Activated naive CD4-positive, alpha-beta T cell treated with anti-CD3 and anti-CD28 coated beads, Interleukin-2, amount 50 U/mL, for 24 hours (primary cell): Measurements from ENCODE around the gene ZNF106.

ENCODE experiments used
- H3K27ac Mint-ChIP-seq: one replicate; pipeline ENCODE4 v1.8.0; 2021; ENCODE audit warnings: mild to moderate bottlenecking, mixed read lengths
- H3K27me3 Mint-ChIP-seq: one replicate; pipeline ENCODE4 v1.8.0; 2021; ENCODE audit warnings: mixed read lengths
- H3K36me3 Mint-ChIP-seq: one replicate; pipeline ENCODE4 v1.8.0; 2021; ENCODE audit warnings: mixed read lengths
- H3K4me1 Mint-ChIP-seq: one replicate; pipeline ENCODE4 v1.8.0; 2021; ENCODE audit warnings: mixed read lengths
- H3K4me3 Mint-ChIP-seq: one replicate; pipeline ENCODE4 v1.8.0; 2021; ENCODE audit warnings: mild to moderate bottlenecking, mixed read lengths
- H3K9me3 Mint-ChIP-seq: one replicate; pipeline ENCODE4 v1.8.0; 2021; ENCODE audit warnings: mixed read lengths

Gene ZNF106

DNA sequence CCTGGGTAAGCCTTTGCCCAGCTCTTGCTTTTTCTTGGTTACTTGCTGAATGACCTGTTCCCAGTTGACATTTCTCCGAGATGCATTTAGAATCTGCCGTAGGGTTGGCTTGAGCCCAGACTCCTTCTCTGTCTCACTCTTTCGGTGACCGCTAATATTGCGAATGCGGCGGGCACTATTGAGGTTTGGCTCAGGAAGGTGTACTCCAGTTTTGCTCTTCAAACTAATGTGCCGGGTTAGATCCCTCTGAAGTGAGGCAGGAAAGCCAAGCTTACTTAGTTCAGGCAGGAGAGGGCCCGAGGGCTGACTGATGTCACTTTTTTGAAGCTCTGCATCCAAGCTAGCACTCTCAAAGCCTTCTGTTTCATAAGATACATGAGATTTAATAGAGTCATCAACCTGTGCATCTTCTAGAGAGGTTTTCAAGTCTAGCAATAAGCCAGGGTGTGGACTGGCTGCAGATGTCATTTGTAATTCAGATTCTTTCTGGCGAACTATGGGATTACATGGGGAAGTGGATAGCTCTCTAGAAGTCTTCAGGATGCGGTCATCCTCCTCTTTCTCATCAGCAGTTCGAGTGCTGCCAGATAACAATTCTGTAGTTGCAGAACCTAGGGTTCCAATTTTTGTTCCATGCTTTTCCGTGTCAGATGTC is 41.0 kb downstream of the ZNF106 start:
- no peak overlapping the region for H3K4me3 Mint-ChIP-seq
- H3K4me1 Mint-ChIP-seq = no peaks in the 10 kb centered on the region
- H3K27me3 Mint-ChIP-seq = no peaks in the 10 kb centered on the region
- peaks cover 18% of the 10 kb centered on the region for H3K36me3 Mint-ChIP-seq
- no peaks in the 10 kb centered on the region for H3K9me3 Mint-ChIP-seq
- no peak overlapping the region for H3K27ac Mint-ChIP-seq

DNA sequence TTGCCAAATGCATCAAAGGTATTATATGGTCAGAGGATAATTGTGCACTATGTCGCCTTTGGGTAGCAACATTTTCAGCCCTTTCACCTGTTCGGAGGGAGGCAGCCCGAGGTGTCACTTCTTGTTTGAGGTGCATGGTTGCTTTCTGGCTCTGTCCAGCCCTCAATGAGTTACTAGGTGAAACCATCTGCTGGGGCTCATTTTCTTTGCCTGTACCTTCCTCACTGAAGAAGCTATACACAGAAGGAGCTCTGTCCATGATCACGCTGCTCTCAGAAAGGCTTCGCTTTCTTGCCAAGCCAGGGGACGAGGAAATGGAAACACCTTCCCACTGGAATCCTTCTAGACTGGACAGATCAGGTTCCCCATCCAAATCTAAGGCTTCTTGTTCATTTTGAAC is 42.7 kb downstream of the ZNF106 start:
- Mint-ChIP-seq H3K27ac (no peak overlapping the region), H3K4me1 (no peaks in the 10 kb centered on the region), H3K36me3 (peaks cover 18% of the 10 kb centered on the region), H3K4me3 (no peak overlapping the region), H3K9me3 (no peaks in the 10 kb centered on the region), H3K27me3 (no peaks in the 10 kb centered on the region)

DNA sequence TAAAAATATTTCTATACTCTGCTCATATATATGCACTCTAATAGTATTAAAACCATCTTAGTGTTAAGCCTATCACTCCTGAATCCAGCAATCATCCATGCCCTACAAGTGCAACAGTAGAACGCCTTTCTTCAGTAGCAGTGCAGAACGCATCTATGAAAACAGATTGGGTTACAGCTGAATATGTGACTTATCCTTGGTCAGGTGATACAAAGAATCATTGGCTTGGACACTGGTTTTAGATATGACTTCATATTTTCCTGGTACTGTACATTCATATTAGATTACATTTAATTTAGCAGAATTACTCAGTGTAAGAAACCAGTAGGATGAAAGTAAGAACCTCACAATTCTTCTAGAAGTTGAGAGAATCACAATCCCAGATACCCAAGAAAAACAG is 43.3 kb downstream of the ZNF106 start:
- H3K36me3 Mint-ChIP-seq = peaks cover 18% of the 10 kb centered on the region
- H3K9me3 Mint-ChIP-seq = no peaks in the 10 kb centered on the region

DNA sequence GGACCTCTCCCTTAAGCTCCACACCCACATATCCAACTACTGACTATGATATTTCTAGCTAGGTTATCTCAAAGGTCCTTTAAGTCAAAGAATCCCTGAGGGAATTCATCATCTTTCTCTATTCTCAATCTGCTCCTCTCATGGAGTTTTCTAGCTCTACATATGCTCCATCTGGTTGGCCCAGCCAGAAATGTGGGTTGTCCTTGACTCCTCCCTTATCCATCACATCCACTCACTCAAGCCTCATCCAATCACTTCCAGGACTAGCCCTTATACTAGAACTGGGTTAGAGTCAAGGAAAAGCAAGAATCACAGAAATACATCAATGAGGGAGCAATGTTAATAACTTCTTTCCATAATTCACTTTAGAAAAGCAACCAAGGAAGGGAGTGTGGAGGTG is 45.4 kb downstream of the ZNF106 start:
- H3K4me1 Mint-ChIP-seq = no peaks in the 10 kb centered on the region
- H3K27me3 Mint-ChIP-seq = no peaks in the 10 kb centered on the region
- no peak overlapping the region for H3K4me3 Mint-ChIP-seq
- no peak overlapping the region for H3K27ac Mint-ChIP-seq
- peaks cover 14% of the 10 kb centered on the region for H3K36me3 Mint-ChIP-seq
- no peaks in the 10 kb centered on the region for H3K9me3 Mint-ChIP-seq

More for the DNA sequence above, 43.3 kb downstream of the ZNF106 start:
- Mint-ChIP-seq H3K4me1 (no peaks in the 10 kb centered on the region), H3K27ac (no peak overlapping the region), H3K27me3 (no peaks in the 10 kb centered on the region), H3K4me3 (no peak overlapping the region)

DNA sequence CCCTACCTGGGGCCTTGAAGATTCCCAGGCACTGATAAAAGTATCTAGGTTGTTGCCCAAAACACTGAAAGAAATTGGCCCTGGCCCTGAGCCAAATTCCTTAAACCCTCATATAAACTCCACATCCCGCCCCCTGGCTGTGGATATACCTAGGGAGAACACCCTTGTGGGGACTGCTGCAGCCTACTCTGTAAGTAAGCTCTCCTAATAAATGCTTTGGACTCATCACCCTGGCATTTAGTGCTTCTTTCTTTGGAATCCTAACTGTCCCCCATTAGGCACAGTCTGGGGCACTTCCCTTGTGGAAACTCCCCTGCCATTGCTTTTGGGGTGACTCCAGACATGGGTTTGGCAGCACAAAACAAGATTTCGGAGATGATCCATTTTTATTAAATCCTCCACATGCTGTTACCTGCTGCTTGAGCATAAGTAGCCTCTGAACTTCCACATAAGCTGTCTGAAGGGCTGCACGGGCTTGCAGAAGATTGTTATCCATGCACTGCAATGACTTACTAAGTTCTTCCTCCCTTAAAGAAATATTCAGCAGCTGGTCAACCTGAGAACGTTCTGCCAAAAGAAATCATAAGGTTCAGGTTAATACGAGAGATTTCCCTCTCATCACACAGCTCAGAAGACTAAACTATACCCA is 46.4 kb downstream of the ZNF106 start:
- Mint-ChIP-seq H3K4me3 (no peak overlapping the region), H3K27ac (no peak overlapping the region), H3K27me3 (no peaks in the 10 kb centered on the region)

DNA sequence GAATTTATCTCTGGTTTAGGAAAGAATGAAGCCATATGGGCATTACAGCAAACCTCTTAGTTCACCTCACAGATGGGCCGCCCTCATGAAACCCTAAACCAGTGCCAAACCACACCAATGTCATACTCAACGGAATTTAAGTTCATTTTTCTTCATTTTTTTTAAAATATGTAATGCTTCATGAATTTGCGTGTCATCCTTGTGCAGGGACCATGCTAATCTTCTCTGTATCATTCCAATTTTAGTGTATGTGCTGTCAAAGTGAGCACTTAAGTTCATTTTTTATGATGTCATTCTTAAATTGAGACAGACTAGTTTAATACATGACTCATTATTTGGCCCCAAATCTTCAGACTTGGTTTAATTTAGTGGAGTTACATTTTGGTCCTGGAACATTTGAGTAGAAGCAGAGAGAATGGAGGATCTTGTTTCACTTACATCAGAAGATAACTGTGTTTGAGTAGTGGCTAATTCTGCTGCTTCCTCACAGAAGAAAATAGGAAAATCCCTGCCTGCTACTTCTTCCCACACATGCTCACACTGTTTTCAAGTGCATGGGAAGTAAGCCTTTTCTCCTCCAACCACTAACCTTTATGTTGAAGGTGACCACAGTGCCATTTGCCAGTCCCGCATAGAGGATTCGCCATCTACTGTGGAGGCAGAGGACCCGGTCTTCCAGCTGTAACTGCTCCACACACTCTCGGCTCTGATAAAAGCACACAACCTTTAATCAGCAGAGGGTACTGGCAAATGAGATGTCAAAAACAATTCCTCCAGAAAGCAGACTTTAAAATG is 63.3 kb downstream of the ZNF106 start:
- Mint-ChIP-seq H3K4me3 (no peak overlapping the region), H3K9me3 (no peaks in the 10 kb centered on the region), H3K27me3 (no peaks in the 10 kb centered on the region), H3K4me1 (no peaks in the 10 kb centered on the region), H3K27ac (peak overlapping the region; percentile 23), H3K36me3 (peaks cover 10% of the 10 kb centered on the region)

More for the DNA sequence above, 46.4 kb downstream of the ZNF106 start:
- Mint-ChIP-seq H3K36me3 (peaks cover 9% of the 10 kb centered on the region), H3K4me1 (no peaks in the 10 kb centered on the region), H3K9me3 (no peaks in the 10 kb centered on the region)

DNA sequence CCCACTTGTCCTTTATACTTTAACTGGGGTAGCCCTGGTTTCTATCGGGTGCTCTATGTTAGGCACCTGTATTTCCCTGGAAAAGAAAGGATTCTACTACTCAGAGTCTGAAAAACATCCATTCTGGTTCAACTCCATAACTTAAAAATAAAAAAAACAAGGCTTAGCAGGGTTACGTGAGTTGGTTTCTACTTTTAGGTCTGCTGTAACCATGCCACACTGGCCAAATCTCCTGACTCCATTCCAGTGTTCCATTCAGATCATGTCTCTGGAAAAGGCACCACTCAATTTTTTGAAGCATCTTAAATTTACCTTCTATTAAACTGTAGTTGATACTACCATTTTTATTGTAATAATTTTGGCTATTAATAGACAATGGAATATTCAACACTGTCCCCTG is 69.6 kb downstream of the ZNF106 start:
- peaks cover 16% of the 10 kb centered on the region for H3K36me3 Mint-ChIP-seq
- no peak overlapping the region for H3K27ac Mint-ChIP-seq
- H3K9me3 Mint-ChIP-seq = no peaks in the 10 kb centered on the region
- no peaks in the 10 kb centered on the region for H3K4me1 Mint-ChIP-seq
- no peaks in the 10 kb centered on the region for H3K27me3 Mint-ChIP-seq
- no peak overlapping the region for H3K4me3 Mint-ChIP-seq

DNA sequence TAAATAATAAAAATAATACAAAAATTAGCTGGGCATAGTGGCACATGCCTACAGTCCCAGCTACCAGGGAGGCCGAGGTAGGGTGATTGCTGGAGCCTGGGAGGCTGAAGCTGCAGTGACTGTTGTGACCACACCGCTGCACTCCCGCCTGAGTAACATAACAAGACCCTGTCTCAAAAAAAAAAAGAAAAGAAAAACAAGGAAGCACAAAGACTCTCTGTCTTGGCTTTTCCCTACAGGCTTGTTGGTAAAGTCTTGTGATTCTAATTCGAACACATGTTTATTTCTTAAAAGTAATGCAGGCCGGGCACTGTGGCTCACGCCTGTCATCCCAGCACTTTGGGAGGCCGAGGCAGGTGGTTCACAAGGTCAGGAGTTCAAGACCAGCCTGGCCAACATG is 71.6 kb downstream of the ZNF106 start:
- H3K27me3 Mint-ChIP-seq = no peaks in the 10 kb centered on the region
- H3K9me3 Mint-ChIP-seq = no peaks in the 10 kb centered on the region
- H3K4me3 Mint-ChIP-seq = no peak overlapping the region
- H3K27ac Mint-ChIP-seq = no peak overlapping the region
- peaks cover 14% of the 10 kb centered on the region for H3K36me3 Mint-ChIP-seq
- H3K4me1 Mint-ChIP-seq = no peaks in the 10 kb centered on the region

DNA sequence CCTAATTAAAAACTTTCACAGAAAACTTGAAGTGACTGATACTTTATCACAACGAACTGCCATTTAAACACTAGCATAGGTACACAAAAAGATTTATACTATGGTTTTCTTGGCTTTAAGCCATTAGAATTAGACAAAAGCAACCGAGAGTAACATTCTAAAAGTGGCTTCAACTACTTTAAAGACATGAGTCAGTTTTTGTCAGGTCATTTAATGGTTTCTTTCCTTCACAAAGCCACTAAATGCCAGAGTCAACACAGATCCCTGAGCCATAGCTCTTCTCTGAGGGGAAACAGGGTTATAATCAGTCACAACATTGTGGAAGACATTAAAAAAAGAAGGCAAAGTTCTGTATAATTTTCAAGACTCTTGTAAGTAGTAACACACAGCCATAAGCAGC is 77.0 kb downstream of the ZNF106 start:
- Mint-ChIP-seq H3K4me1 (no peaks in the 10 kb centered on the region), H3K27me3 (no peaks in the 10 kb centered on the region), H3K9me3 (no peaks in the 10 kb centered on the region), H3K36me3 (peaks cover 8% of the 10 kb centered on the region), H3K27ac (no peak overlapping the region), H3K4me3 (no peak overlapping the region)

DNA sequence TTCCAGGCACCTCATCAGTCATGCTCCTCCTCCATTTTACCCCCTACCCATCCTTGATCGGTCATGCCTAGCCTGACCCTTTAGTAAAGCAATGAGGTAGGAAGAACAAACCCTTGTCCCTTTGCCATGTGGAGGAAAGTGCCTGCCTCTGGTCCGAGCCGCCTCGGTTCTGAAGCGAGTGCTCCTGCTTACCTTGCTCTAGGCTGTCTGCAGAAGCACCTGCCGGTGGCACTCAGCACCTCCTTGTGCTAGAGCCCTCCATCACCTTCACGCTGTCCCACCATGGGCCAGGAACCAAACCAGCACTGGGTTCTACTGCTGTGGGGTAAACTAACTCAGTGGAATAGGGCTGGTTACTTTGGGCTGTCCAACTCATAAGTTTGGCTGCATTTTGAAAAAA is 79.1 kb downstream of the ZNF106 start:
- Mint-ChIP-seq H3K27me3 (no peaks in the 10 kb centered on the region), H3K4me3 (no peak overlapping the region), H3K27ac (no peak overlapping the region), H3K36me3 (peaks cover 5% of the 10 kb centered on the region), H3K4me1 (no peaks in the 10 kb centered on the region), H3K9me3 (no peaks in the 10 kb centered on the region)

DNA sequence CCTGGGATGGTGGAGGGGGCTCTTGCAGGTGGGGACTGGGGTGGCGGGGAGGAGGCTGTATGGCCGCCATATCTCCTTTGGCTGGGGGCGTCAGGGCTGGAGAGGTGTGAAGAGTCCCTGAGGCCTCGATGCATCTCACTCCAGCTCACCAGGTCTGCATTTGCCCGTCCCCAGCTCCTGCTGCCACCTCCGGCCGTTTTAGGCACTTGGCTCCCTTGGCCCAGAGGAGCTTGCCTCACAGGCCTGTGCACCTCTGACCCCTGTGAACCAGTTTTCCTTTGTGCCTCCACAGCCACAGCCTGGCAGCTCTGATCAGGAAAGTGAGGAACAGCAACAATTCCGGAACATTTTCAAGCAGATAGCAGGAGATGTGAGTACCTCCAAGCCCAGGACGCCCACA is 81.9 kb downstream of the ZNF106 start:
- H3K9me3 Mint-ChIP-seq = no peaks in the 10 kb centered on the region
- no peak overlapping the region for H3K27ac Mint-ChIP-seq

DNA sequence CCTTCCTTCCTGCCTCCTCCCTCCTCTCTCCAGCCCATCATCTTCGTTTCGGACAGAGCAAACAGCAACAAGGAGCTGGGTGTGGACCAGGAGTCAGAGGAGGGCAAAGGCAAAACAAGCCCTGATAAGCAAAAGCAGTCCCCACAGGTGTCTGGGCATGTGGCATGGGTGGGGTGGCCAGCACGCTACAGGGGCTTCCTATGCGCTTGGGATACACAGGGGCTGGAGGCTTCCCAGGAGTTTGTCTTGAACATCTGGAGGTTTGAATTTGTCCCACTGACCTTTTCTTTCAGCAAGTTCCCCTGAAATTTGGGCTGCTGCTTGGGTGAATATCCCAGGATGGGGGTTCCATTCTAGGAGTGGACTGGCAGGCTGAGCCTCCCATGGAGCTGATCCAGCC is 82.8 kb downstream of the ZNF106 start:
- H3K27ac Mint-ChIP-seq = no peak overlapping the region
- H3K36me3 Mint-ChIP-seq = peaks cover 7% of the 10 kb centered on the region
- H3K27me3 Mint-ChIP-seq = no peaks in the 10 kb centered on the region

More for the DNA sequence above, 81.9 kb downstream of the ZNF106 start:
- Mint-ChIP-seq H3K4me1 (no peaks in the 10 kb centered on the region), H3K4me3 (no peak overlapping the region), H3K27me3 (no peaks in the 10 kb centered on the region), H3K36me3 (peaks cover 5% of the 10 kb centered on the region)

DNA sequence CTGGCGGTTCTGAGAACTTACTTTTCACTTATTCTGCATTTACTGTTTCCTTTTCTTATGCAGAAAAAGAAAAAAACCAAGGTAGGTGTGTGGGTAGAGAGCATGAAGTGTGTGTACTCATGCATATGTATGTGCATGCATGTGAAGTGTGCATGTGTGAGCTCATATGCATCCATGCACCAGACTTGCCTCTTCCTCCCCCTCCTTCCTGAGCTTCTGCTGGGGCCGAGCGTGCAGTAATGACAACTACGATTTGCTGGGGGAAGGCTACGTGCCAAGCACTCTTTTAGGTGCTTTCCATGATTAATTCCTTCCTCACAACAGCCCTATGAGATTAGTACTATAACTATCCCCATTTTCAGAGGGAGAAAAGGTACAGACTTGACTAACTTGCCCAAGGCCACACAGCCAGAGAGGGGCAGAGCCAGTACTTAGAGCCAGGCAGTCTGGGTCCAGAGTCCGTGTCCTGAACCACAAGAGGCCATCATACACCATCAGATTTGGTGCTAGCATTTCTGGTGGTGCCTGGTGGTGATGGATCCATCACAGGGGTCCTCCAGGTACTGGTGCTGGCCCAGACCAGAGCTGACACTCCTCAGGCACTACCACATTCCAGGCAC is 85.0 kb downstream of the ZNF106 start:
- no peaks in the 10 kb centered on the region for H3K27me3 Mint-ChIP-seq
- H3K4me3 Mint-ChIP-seq = no peak overlapping the region
- H3K36me3 Mint-ChIP-seq = peaks cover 5% of the 10 kb centered on the region
- H3K9me3 Mint-ChIP-seq = no peaks in the 10 kb centered on the region
- H3K27ac Mint-ChIP-seq = no peak overlapping the region
- H3K4me1 Mint-ChIP-seq = no peaks in the 10 kb centered on the region

More for the DNA sequence above, 82.8 kb downstream of the ZNF106 start:
- Mint-ChIP-seq H3K9me3 (no peaks in the 10 kb centered on the region), H3K4me3 (no peak overlapping the region), H3K4me1 (no peaks in the 10 kb centered on the region)

DNA sequence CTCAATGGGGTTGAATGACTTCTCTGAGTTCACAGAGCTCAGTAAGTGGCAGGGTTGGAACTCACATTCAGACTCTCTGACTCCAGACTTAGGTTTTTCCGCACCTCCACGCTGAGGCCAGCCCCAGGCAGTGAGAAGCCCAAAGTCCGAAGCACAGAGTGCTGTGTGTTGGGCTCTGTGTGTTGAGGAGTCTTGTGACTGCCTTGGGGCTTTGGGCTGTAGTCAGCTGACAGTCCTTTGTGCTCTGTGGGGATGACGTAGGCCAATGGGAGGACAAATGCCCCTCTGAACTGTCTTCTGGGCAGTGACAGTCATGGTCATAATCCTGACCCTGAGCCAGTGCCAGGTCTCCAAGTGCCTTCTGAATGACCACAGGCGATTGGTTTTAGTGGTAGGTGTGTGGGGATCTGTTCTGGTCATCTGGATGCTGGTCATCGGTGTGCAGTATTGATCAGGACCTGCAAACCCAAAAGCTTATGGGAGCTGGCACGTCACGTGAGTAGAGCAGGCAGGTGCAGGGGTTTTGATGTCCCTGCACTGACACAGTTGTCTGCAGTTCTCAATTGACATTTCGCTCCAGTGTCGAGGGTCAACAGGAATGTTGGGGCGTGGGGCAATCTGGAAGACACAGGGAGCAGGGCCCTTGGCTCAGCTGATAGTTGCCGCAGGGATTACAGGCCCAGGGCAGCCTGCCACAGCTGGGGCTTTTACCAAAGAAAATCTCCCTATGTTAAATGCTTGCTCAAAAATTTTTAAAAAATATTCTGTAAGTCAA is 86.3 kb downstream of the ZNF106 start:
- H3K9me3 Mint-ChIP-seq = no peaks in the 10 kb centered on the region
- H3K27ac Mint-ChIP-seq = no peak overlapping the region
- no peaks in the 10 kb centered on the region for H3K4me1 Mint-ChIP-seq
- H3K27me3 Mint-ChIP-seq = no peaks in the 10 kb centered on the region
- H3K4me3 Mint-ChIP-seq = no peak overlapping the region
- H3K36me3 Mint-ChIP-seq = peaks cover 5% of the 10 kb centered on the region

DNA sequence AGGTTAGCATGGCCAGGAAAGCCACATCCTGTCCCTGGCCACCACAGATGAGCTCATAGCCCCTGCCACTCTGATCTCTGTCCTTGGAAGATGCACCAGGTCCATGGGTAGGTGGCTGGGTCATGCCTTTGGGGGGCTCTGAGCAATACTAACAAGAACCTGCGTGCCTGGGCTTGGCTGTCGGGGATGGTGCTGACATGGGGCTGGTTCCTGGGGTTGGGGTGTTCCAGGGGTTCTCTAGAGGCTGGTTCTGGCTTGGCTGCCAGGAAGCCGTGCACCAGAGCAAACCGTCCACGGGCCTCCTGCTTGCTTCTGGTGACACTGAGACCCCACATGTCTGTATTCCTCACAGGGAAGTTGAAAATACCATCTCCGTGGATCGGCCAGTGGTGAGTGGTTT is 87.6 kb downstream of the ZNF106 start:
- H3K27me3 Mint-ChIP-seq = no peaks in the 10 kb centered on the region
- H3K9me3 Mint-ChIP-seq = no peaks in the 10 kb centered on the region
- H3K4me3 Mint-ChIP-seq = no peak overlapping the region
- peaks cover 5% of the 10 kb centered on the region for H3K36me3 Mint-ChIP-seq
- H3K4me1 Mint-ChIP-seq = no peaks in the 10 kb centered on the region
- no peak overlapping the region for H3K27ac Mint-ChIP-seq
